Keratinocyte (primary cell): ENCODE measurements around the gene ZNF605. TPM values are rescaled to one million over a fixed set of nuclear protein-coding genes. Genes with fewer than 3 reads are reported as not detected.

Experiments
- DNase-seq: peaks from one replicate; pipeline ENCODE4 v3.0.0-alpha.2; 2011; ENCODE audit warnings: low read depth, missing footprints, low spot score
- FAIRE-seq: peaks from 2 replicates; lab custom pipeline; 2011; peaks lifted over from hg19 to GRCh38; lab: Jason Lieb, UNC
- H2AFZ ChIP-seq: 2 replicates; pipeline ENCODE4 v1.6.0; 2012; ENCODE audit warnings: low read length, control low read depth, inconsistent platforms; ENCODE audit not compliant: control insufficient read depth
- H3K27ac ChIP-seq: 2 replicates; pipeline ENCODE4 v1.5.1; 2011; ENCODE audit warnings: low read length; ENCODE audit not compliant: control insufficient read depth, insufficient read depth
- H3K27me3 ChIP-seq: 3 replicates; pipeline ENCODE4 v1.6.0; 2011; ENCODE audit warnings: low read length; ENCODE audit not compliant: control insufficient read depth, insufficient read depth; ENCODE audit errors: extremely low read depth
- H3K36me3 ChIP-seq, 2 experiments: 2 replicates in 1 of 2; 3 replicates in 1 of 2; pipeline ENCODE4 v1.5.1; 2011; ENCODE audit warnings: low read length in 2 of 2, mild to moderate bottlenecking in 1 of 2; ENCODE audit not compliant: control insufficient read depth in 2 of 2, insufficient read depth in 2 of 2; ENCODE audit errors: extremely low read depth in 1 of 2
- H3K4me1 ChIP-seq: 3 replicates; pipeline ENCODE4 v1.5.1; 2011; ENCODE audit warnings: low read length; ENCODE audit not compliant: control insufficient read depth, insufficient read depth; ENCODE audit errors: extremely low read depth
- H3K4me2 ChIP-seq: 3 replicates; pipeline ENCODE4 v1.6.0; 2011; ENCODE audit warnings: low read depth, low read length; ENCODE audit not compliant: control insufficient read depth, insufficient read depth; ENCODE audit errors: extremely low read depth
- H3K4me3 ChIP-seq, 3 experiments: fragments of 200-600 bp in 1 of 3; sonication (generic) in 1 of 3; 2 replicates in 2 of 3; 3 replicates in 1 of 3; pipeline ENCODE4 v1.5.1; 2011 to 2016; ENCODE audit warnings: low read length in 3 of 3, mild to moderate bottlenecking in 3 of 3, control low read depth in 2 of 3, inconsistent platforms in 1 of 3, low read depth in 1 of 3, mixed read lengths in 1 of 3, mixed run types in 1 of 3, moderate library complexity in 1 of 3; ENCODE audit not compliant: control insufficient read depth in 2 of 3, insufficient read depth in 2 of 3; ENCODE audit errors: extremely low read depth in 1 of 3
- H3K79me2 ChIP-seq: 2 replicates; pipeline ENCODE4 v1.6.0; 2012; ENCODE audit warnings: low read length; ENCODE audit not compliant: control insufficient read depth, insufficient read depth
- H3K9ac ChIP-seq: 3 replicates; pipeline ENCODE4 v1.6.0; 2011; ENCODE audit warnings: low read length; ENCODE audit not compliant: control insufficient read depth, insufficient read depth; ENCODE audit errors: extremely low read depth
- H3K9me1 ChIP-seq: 3 replicates; pipeline ENCODE4 v1.6.0; 2011; ENCODE audit warnings: low read length; ENCODE audit not compliant: control insufficient read depth, insufficient read depth; ENCODE audit errors: extremely low read depth
- H3K9me3 ChIP-seq: 2 replicates; pipeline ENCODE4 v1.5.1; 2012; ENCODE audit warnings: low read depth, low read length; ENCODE audit not compliant: control insufficient read depth
- H4K20me1 ChIP-seq: 3 replicates; pipeline ENCODE4 v1.6.0; 2011; ENCODE audit warnings: low read length; ENCODE audit not compliant: control insufficient read depth, insufficient read depth; ENCODE audit errors: extremely low read depth
- CTCF ChIP-seq, 3 experiments: IDR thresholded peaks in 1 of 3; conservative IDR thresholded peaks in 1 of 3; optimal IDR thresholded peaks in 1 of 3; 2 replicates in 2 of 3; 3 replicates in 1 of 3; pipeline versions ENCODE3 to v1.5.1; 2011; ENCODE audit warnings: low read length in 3 of 3, mild to moderate bottlenecking in 3 of 3, moderate library complexity in 2 of 3, control low read depth in 1 of 3, inconsistent platforms in 1 of 3; ENCODE audit not compliant: insufficient read depth in 2 of 3; ENCODE audit errors: extremely low read depth in 1 of 3
- EZH2 ChIP-seq: IDR thresholded peaks from one replicate; pipeline ENCODE4 v1.6.1; 2012; ENCODE audit warnings: inconsistent platforms, mild to moderate bottlenecking, low read length, moderate library complexity
- dilution Hi-C: fragments of 300-500 bp; cut with MboI; formaldehyde crosslinking; loops from one replicate; pipeline ENCODE4 v1.7.0; 2020; ENCODE audit warnings: low sequenced_read_pairs; ENCODE audit not compliant: extremely low pct_ligation_motif_present
- polyA plus RNA-seq, 5 experiments: library from polyadenylated mRNA; depleted of rRNA in 3 of 5; stranded (reverse) in 3 of 5; stranded (forward) in 1 of 5; unstranded in 1 of 5; fragments of >200 nt; gene quantifications; 1 replicate in 1 of 5; 2 replicates in 3 of 5; 3 replicates in 1 of 5; pipeline versions ENCODE4 v1.2.1 to v1.2.3, GENCODE V29; 2011 to 2012; ENCODE audit warnings: missing spikeins in 2 of 5, low read depth in 1 of 5, low replicate concordance in 1 of 5

ZNF605 gene
- polyA plus RNA-seq, 1 donor (not counting 4 experiments of a cell fraction or from before 2014, with no cell fraction given): 12.5 TPM

GRCh38 chr12:132907216-132907615, 48.9 kb downstream of the ZNF605 start:
- dilution Hi-C loops: no loop called here
- DNase-seq: no peak
- Histone ChIP-seq H4K20me1 (no peaks in the 10 kb centered on the region), H3K9me3 (no peaks in the 10 kb centered on the region), H3K4me2 (no peak overlapping the region), H3K4me3 (no peak overlapping the region), H3K9ac (no peak overlapping the region), H3K27me3 (peaks cover 6% of the 10 kb centered on the region), H2AFZ (no peak overlapping the region), H3K4me1 (peaks cover 6% of the 10 kb centered on the region), H3K79me2 (no peaks in the 10 kb centered on the region), H3K9me1 (no peaks in the 10 kb centered on the region), H3K27ac (no peak overlapping the region), H3K36me3 (no peaks in the 10 kb centered on the region)
- no peak for FAIRE-seq
- no peak for TF ChIP-seq EZH2
- no peak for TF ChIP-seq CTCF (optimal IDR thresholded peaks at IDR 0.05 in 1 of 3, IDR thresholded peaks at IDR 0.05 in 1 of 3, conservative IDR thresholded peaks at IDR 0.05 in 1 of 3; ENCODE audit: extremely low read depth in 1 of 3, insufficient read depth in 2 of 3, low read length in 3 of 3)

DNA sequence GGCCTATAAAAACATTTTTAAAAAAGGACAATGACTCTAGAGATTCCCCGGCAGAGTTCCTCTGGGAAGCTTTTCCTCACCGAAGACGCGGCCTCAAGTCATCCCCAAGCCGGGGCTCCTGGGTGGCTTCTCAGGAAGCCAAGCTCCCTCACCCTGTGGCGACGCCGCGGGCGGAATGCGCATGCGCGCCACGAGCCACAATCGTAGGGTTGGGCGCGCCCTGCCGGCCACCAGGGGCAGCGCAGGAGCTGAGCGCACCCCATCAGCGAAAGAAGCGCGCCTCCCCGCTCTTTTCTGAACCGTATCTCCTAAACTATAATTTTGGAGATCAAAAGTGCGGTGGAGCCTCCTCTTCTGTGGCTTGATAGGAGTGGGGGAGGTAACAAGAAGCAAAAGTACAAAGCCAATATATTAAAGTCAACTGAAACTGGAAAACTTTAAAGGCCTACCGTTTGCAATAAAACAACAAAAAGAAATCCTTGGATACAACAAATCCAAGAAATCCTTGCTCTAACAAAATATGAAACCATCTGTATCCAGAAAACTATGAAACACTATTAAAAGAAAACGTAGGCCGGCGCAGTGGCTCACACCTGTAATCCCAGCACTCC, 51.3 kb downstream of the ZNF605 start:
- Histone ChIP-seq H3K9me3 (no peaks in the 10 kb centered on the region), H3K4me3 (no peak overlapping the region), H3K4me2 (no peak overlapping the region), H3K27ac (no peak overlapping the region), H2AFZ (no peak overlapping the region), H4K20me1 (no peaks in the 10 kb centered on the region), H3K36me3 (no peaks in the 10 kb centered on the region), H3K4me1 (peaks cover 6% of the 10 kb centered on the region), H3K9me1 (no peaks in the 10 kb centered on the region), H3K9ac (no peak overlapping the region), H3K27me3 (peaks cover 6% of the 10 kb centered on the region), H3K79me2 (no peaks in the 10 kb centered on the region)
- TF ChIP-seq CTCF (optimal IDR thresholded peaks at IDR 0.05 in 1 of 3, IDR thresholded peaks at IDR 0.05 in 1 of 3, conservative IDR thresholded peaks at IDR 0.05 in 1 of 3; ENCODE audit: extremely low read depth in 1 of 3, insufficient read depth in 2 of 3, low read length in 3 of 3) (peak; percentile 66 to 86 (median 79)), EZH2 (no peak)
- dilution Hi-C loops: no loop called here
- DNase-seq: no peak
- no peak for FAIRE-seq
